HG02571 (cell line): ENCODE data around the gene MDN1.
A peak's percentile ranks its signal among the peaks of the same experiment; 100 is the strongest.
"Not testable (repeated sequence)": the region's sequence is repeated elsewhere in the genome, so short reads cannot be mapped to it uniquely, and the experiment has no call there.

ENCODE experiments used
- ATAC-seq: cut with Tn5 transposase; IDR thresholded peaks from one replicate; pipeline ENCODE4 v1.9.1; 2021; ENCODE audit warnings: mild to moderate bottlenecking, moderate library complexity; ENCODE audit not compliant: unreplicated experiment

The MDN1 gene

GRCh38 chr6:89819336-89820130 lies at the start of gene MDN1:
MDN1 (minus strand) TSS chr6:89819794; CDS start chr6:89819607, 187 bp downstream.
- ATAC-seq, result peak; percentile 98

DNA sequence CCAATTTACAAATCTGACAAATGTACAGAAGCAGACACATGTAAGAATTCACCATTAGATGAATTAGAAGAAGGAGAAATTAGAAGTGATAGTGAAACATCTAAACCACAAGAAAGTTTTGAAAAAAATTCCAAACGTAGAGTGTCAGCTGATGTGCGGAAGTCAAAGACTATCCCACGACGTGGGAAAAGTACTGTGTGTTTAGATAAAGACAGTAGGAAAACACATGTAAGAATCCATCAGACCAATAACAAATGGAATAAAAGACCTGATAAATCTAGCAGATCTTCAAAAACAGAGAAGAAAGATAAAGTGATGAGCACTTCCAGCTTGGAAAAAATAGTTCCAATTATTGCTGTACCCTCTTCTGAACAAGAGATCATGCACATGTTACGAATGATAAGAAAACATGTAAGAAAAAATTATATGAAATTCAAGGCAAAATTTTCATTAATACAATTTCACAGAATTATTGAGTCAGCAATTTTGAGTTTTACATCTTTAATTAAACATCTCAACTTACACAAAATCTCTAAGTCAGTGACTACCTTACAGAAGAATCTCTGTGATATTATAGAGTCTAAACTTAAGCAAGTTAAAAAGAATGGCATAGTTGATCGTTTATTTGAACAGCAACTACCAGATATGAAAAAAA lies 46.6 kb upstream of the MDN1 start:
- ATAC-seq, result no peak

DNA sequence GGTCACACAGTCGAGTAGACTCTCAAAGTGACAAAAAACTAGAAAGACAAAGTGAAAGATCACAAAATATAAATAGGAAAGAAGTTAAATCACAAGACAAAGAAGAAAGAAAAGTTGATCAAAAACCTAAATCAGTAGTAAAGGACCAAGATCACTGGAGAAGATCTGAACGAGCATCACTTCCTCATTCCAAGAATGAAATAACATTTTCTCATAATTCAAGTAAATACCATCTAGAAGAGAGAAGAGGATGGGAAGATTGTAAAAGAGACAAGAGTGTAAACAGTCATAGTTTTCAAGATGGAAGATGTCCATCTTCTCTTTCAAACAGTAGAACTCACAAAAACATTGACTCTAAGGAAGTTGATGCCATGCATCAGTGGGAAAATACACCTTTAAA lies 43.1 kb upstream of the MDN1 start:
- no peak for ATAC-seq

DNA sequence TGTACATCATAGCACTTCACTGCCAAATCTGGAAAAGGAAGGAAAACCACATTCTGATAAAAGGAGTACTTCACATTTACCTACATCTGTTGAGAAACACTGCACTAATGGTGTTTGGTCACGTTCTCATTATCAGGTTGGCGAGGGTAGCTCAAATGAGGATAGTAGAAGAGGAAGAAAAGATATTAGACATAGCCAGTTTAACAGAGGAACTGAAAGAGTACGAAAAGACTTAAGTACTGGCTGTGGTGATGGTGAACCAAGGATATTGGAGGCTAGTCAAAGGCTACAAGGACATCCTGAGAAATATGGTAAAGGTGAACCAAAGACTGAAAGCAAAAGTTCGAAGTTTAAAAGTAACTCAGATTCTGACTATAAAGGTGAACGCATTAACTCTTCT lies 42.7 kb upstream of the MDN1 start:
- no peak for ATAC-seq

DNA sequence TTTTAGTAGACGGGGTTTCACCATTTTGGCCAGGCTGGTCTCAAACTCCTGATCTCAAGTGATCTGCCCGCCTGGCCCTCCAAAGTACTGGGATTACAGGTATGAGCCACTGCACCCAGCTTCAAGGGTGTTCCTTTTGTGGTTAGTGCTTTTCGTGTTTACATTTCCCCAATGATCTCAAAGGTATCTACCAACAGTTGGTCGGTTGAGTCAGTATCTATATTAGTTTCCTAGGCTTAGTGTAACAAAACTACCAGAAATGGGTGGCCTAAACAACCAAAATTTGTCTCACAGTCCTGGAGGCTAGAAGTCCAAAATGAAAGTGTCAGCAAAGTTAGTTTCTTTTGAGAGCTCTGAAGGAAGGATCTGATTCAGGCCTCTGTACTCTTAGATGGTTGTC lies 40.1 kb upstream of the MDN1 start:
- peak; percentile 46 for ATAC-seq

GRCh38 chr6:89858041-89858440 lies 38.4 kb upstream of the MDN1 start:
- ATAC-seq, result no peak

DNA sequence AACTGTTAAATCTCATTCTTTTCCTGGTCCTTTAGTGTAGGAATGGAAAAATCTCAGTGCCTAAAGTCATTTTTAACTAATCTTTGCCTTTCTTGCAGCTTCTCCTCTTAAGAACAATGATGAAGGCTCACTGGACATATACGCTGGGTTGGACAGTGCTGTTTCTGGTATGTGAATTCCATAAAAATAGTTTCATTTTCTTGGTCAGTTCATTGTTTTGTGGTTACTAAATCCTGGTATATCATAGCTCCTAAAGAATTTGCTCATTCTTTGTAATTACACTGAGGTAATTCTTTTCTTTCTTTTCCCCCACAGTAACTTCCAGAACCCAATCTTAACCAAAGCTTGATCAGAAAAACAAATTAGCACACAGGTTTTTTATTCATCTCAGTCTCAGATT lies 33.5 kb upstream of the MDN1 start:
- ATAC-seq, result no peak

DNA sequence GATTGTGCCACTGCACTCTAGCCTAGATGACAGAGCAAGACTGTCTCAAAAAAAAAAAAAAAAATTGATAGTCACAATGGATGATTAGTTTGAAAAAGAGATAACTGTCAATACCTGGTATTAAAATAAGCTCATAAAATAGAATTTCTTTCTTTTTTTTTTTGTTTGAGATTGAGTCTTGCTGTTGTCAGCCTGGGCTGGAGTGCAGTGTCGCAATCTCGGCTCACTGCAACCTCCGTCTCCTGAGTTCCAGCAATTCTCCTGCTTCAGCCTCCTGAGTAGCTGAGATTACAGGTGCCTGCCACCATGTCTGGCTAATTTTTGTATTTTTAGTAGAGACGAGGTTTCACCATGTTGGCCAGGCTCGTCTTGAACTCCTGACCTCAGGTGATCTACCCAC lies 27.9 kb upstream of the MDN1 start:
- ATAC-seq, result not testable (repeated sequence)

DNA sequence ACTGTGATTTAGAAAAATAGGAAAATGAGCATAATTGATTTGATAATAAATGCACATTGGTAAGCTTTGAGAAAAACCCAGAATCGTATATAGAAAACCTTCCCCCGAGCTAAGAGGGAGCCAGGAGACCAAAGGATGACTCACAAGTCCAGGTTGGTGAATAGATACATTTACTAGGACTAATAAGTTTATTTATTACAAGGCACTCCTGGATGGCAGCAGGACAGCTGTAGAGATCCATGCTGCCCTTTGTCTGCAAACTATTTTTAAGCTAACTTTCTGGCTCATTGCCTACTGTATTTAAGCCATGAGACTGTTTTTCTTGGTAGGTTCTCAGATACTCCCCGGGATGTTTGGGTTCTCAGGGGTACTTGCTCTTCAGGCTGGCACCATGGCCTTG lies 23.5 kb upstream of the MDN1 start:
- no peak for ATAC-seq

GRCh38 chr6:89842228-89842627 lies 22.6 kb upstream of the MDN1 start:
- ATAC-seq, result no peak

DNA sequence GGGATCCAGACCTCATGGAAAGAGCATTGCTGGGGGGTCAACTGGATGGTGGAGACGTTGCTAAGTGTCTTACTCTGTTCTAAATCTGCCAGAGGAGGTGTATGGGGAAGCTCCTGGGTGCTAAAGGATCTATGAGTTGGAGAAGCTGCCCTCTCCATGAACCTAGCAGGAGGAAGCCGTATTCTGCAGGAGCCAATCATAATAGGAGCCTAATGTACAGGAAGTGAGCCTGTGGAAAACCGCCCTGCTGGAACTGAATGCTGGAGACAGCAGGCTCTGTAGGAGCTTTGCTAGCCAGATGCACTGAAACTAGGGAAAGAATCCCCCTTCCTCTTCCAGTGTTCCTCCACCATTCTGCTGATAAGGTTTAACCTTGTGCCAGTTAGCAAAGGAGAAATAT lies 20.9 kb upstream of the MDN1 start:
- ATAC-seq, result no peak

DNA sequence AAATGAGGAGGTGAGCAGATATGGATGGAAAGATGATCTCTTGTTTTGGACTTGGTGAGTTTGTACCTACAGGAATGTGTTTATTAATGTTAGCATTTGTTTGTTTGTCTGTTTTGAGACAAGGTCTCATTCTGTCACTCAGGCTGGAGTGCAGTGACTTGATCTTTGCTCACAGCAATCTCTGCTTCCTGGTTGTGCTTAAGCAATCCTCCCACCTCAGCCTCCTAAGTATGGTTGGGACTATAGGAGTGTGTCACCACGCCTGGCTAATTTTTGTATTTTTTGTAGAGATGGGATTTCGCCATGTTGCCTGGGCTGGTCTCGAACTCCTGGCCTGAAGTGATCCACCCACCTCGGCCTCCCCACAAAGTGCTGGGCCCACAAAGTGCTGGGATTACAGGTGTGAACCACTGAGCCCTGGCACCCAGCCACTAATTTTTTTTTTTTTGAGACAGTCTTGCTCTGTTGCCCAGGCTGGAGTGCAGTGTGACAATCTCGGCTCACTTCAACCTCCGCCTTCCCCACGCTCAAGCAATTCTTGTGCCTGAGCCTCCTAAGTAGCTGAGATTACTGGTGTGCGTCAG lies 17.1 kb upstream of the MDN1 start:
- ATAC-seq, result no peak

DNA sequence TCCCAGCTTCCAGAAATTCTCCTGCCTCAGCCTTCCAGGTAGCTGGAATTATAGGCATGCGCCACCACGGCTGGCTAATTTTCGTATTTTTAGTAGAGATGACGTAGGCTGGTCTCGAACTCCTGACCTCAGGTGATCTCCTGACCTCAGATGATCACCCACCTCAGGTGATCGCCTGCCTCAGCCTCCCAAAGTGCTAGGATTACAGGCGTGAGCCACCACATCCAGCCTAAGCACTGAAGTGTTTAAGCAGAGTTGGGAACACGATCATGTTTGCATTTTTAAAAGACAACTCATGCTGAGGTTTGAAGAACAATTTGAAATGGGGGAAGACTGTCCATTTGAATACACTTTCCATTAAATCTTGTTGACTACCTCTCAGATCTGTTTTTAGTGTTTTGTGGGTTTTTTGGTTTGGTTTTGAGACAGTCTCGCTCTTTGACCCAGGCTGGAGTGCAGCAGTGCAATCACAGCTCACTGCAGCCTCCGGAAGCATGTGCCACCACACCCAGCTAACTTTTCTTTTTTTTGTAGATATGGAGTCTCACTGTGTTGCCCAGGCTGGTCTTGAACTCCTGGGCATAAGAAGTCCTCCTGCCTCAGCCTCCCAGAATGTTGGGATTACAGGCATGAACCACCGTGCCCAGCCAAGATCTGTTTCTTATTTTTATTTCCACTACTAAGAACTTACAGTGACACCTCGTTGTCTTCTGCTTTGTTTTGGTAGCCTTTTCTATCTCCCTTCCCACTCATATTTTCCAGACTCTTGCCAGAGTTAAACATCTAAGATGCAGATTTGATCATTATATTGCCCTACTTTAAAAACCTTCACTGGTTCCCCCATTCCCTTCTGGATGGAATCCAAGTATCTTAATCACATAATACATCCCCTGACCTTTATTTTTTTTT lies 15.5 kb upstream of the MDN1 start:
- ATAC-seq, result peak; percentile 98

DNA sequence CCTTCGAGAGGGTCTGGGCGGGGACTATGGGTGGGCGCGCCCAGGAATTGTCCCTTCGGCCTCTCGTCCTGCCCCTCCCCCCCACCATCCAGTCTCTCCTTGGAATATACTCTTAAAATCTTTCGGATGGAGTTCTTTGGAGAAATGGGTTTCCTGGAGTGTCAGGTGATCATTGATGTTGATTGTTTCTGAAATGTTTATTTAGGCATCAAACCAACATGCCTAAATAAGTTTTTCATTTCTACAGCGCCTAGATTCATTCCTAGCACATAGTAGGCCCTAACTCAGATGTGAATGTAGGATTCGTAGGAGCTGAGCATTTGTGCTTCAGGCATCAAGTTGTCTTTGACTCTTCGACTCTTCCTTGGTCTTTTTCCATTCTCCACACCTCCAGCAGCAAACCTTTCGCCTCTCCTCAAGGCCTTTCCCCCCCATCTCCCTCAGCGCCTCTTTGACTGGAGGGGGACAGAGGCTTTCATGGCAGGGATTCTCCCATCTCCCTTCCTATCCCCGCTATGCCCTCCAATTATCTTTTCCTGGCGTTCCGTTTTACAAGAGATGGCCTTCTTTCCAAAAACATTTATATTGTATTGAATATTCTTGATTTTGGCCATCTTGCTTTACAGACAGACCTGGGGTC lies 10.7 kb upstream of the MDN1 start:
- no peak for ATAC-seq

DNA sequence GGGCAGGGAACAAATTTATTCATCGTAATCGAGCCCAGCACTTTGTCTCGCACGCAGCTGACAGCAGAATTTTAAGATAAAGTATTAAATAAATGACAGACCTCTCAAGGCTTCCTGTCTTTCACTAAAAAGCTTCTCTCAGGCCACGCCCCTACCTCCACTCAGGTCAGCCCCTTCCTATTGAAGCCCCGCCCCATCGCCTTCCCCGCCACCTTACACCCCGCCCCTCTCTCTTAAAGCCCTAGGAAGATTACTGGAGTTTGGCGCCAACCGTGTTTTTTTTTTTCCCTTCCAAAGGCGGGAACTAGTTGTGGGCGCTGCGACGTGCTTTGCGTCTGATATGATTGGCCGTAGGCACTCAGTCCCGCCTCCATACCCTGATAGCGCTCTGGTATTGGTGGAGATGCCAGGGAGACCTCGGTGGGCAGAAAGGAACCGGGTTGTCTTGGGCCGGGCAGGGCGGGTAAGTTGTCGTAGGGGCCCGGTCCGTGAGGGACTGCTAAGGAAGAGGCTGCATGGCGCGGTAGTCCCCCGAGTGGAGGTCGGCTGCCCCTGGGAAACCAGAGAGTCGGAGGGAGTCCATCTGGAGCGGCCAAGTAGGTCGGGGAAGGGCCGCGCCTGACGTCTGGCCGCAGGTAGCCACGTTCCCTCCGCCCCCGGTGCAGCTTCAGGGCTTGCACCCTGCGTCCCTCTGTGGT lies 10.0 kb upstream of the MDN1 start, which contains the start of gene CASP8AP2:
Gene CASP8AP2, plus strand, starts transcription at position 409 of the 698 bp plus-strand sequence.
- peak; percentile 98 for ATAC-seq

DNA sequence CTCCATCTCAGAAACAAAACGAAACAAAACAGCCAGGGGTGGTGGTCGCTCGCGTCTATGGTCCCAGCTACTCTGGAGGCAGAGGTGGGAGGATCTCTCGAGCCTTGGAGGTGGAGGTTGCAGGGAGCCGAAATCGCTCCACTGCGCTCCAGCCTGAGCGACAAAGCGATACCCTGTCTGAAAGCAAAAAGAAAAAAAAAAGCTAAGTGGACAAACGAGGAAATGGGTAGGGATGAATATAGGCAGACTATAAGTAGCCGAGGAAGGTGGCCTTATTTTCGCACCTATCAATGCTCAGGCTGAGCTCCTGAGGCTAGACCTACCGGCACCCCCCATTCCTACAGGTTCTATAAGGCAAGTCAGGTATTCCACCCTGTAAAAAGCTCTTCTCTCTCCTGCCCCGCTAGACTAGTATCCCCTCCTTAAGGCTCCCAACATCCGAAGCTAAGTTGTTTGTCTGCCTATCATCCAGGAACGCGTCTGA lies 9.4 kb upstream of the MDN1 start:
- ATAC-seq, result peak; percentile 38

DNA sequence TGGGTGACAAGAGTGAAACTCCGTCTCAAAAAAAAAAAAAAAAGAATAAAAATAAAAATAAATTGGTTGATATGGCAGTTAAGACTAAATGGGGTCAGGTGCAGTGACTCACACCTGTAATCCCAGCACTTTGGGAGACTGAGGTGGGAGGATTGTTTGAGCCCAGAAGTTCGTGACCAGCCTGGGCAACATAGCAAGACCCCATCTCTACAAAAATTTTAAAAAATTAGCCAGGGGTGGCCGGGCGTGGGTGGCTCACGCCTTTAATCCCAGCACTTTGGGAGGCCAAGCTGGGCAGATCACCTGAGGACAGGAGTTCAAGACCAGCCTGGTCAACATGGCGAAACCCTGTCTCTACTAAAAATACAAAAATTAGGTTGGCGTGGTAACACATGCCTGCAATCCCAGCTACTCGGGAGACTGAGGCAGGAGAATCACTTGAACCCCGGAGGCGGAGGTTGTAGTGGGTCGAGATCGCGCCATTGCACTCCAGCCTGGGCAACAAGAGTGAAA lies 8.9 kb upstream of the MDN1 start:
- ATAC-seq, result not testable (repeated sequence)

DNA sequence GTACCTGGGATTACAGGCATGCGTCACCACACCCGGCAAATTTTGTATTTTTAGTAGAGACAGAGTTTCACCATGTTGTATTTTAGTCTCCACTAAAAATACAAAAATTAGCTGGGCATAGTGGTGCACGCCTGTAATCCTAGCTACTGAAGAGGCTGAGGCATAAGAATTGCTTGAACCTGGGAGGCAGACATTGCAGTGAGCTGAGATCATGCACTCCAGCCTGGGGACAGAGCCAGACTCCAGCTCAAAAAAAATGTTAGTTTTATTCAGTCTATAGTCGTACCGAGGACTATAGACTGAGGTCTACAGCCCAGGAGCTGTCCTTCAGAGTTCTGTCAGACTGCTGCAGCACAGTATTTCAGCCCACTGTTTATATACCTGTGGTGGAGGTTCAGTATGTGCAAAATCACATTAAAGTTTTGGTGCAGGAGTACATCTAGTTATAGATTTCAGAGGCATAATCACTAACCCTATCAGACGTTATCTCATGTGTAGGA lies 6.5 kb upstream of the MDN1 start:
- ATAC-seq, result no peak

- peak; percentile 19 for ATAC-seq
Observed at GRCh38 chr6:89818977-89819335, 638 bp downstream of the MDN1 start.
